ENCODE results near the gene POC1A. TPM values are rescaled to one million over a fixed set of nuclear protein-coding genes. Genes with fewer than 3 reads are reported as not detected.

POC1A gene
- total and polyA plus RNA-seq, 2 donors (not counting 3 experiments of a cell fraction or from before 2014, with no cell fraction given): 14.8 to 19.4 TPM

DNA sequence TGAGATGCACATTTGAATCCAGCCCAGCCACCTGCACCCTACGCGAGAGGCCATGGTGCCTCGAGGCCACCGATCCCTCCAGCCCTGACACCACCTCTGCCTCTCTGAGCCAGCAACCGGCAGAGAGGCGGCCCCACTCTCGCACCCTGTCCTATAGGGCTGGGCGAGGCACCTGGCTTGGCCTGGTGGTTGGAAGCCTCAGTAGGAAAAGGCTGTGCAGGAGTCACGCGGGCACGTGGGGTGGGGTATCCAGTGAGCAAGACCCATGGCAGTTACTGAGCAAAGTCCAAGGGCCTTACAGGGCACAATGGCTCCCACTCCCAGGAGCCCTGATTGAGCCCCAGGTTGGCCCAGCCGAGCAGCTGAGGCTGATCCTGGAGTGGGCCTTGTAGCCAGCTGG, 85.5 kb downstream of the POC1A start:
- H3K4me1 ChIP-seq (ENCODE audit: control insufficient read depth, extremely low read depth, insufficient read depth, low read length): peaks cover 18% of the 10 kb centered on the region
- H2AFZ ChIP-seq (ENCODE audit: low read depth, low read length): no peak overlapping the region
- dilution Hi-C loops (cut with MboI; ENCODE audit: extremely low pct_ligation_motif_present, low sequenced_read_pairs): no loop called here
- H4K20me1 ChIP-seq (replicated peaks; ENCODE audit: control insufficient read depth, extremely low read depth, insufficient read depth, low read length): no peaks in the 10 kb centered on the region
- H3K36me3 ChIP-seq (ENCODE audit: control insufficient read depth in 2 of 2, extremely low read depth in 1 of 2, insufficient read depth in 2 of 2, low read length in 2 of 2): no peaks in the 10 kb centered on the region
- H3K9me1 ChIP-seq (replicated peaks; ENCODE audit: control insufficient read depth, extremely low read depth, insufficient read depth, low read length): no peaks in the 10 kb centered on the region
- H3K79me2 ChIP-seq (ENCODE audit: control insufficient read depth, insufficient read depth, low read length): no peaks in the 10 kb centered on the region
- no peak overlapping the region for H3K9ac ChIP-seq (replicated peaks; ENCODE audit: extremely low read depth, insufficient read depth, low read length)
- intact Hi-C loops (cut with micrococcal nuclease): no loop called here
- H3K9me3 ChIP-seq (replicated peaks; ENCODE audit: control insufficient read depth, insufficient read depth, low read length): no peaks in the 10 kb centered on the region
- H3K27ac ChIP-seq (ENCODE audit: insufficient read depth, low read depth, low read length): no peak overlapping the region
- no peaks in the 10 kb centered on the region for H3K27me3 ChIP-seq (ENCODE audit: control insufficient read depth in 2 of 2, insufficient read depth in 2 of 2, low read length in 2 of 2)
- no TSS peak for BruUV-seq (replicated peaks)
- ChIA-PET POLR2A (no interaction called here), CTCF (interaction anchor here (2.5 kb wide), 1 partner anchor 12 kb away, joined by 19 read pairs; the partner anchor contains the start of gene DUSP7)
- TF ChIP-seq POLR2AphosphoS5 (IDR thresholded peaks at IDR 0.05; ENCODE audit: insufficient read depth, low read depth, low read length) (no peak), MYC (IDR thresholded peaks at IDR 0.05; ENCODE audit: low read depth, low read length) (no peak), POLR2A (IDR thresholded peaks at IDR 0.05; ENCODE audit: low read depth, low read length) (no peak), JUN (IDR thresholded peaks at IDR 0.05; ENCODE audit: borderline replicate concordance, insufficient read depth, insufficient read length, low read depth) (no peak), GATA2 (IDR thresholded peaks at IDR 0.05; ENCODE audit: insufficient read depth, insufficient read length, low read depth, low read length) (no peak), FOS (IDR thresholded peaks at IDR 0.05; ENCODE audit: borderline replicate concordance, insufficient read depth, low read length) (no peak), EZH2 (IDR thresholded peaks at IDR 0.05; ENCODE audit: borderline replicate concordance, low read depth, low read length, severe bottlenecking) (no peak)
- TF ChIP-seq, protein P1, sequence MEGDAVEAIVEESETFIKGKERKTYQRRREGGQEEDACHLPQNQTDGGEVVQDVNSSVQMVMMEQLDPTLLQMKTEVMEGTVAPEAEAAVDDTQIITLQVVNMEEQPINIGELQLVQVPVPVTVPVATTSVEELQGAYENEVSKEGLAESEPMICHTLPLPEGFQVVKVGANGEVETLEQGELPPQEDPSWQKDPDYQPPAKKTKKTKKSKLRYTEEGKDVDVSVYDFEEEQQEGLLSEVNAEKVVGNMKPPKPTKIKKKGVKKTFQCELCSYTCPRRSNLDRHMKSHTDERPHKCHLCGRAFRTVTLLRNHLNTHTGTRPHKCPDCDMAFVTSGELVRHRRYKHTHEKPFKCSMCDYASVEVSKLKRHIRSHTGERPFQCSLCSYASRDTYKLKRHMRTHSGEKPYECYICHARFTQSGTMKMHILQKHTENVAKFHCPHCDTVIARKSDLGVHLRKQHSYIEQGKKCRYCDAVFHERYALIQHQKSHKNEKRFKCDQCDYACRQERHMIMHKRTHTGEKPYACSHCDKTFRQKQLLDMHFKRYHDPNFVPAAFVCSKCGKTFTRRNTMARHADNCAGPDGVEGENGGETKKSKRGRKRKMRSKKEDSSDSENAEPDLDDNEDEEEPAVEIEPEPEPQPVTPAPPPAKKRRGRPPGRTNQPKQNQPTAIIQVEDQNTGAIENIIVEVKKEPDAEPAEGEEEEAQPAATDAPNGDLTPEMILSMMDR (IDR thresholded peaks at IDR 0.05; ENCODE audit: extremely low read depth in 1 of 2, insufficient read depth in 1 of 2, low read depth in 1 of 2, low read length in 2 of 2): no peak
- TF ChIP-seq, protein P2, sequence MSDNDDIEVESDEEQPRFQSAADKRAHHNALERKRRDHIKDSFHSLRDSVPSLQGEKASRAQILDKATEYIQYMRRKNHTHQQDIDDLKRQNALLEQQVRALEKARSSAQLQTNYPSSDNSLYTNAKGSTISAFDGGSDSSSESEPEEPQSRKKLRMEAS (IDR thresholded peaks at IDR 0.05; ENCODE audit: insufficient read depth, insufficient read length): no peak
- no peak overlapping the region for H3K4me2 ChIP-seq (ENCODE audit: insufficient read depth, low read length)
- no peak for DNase-seq (ENCODE audit: low read depth, low spot score)
- H3K4me3 ChIP-seq (replicated peaks in 1 of 3; ENCODE audit: insufficient read depth in 1 of 3, low read depth in 1 of 3, low read length in 3 of 3): no peak overlapping the region
- FAIRE-seq: no peak

All from endothelial cell of umbilical vein (primary cell).